Body of pancreas (tissue), 4 donors: ENCODE data around the gene ZNF415. TPM values are rescaled to one million over a fixed set of nuclear protein-coding genes. Genes with fewer than 3 reads are reported as not detected.
A peak's percentile ranks its signal among the peaks of the same experiment; 100 is the strongest.
"Not testable (repeated sequence)": the region's sequence is repeated elsewhere in the genome, so short reads cannot be mapped to it uniquely, and the experiment has no call there.

Experiments
- ATAC-seq: fragments of 150-250 bp; one replicate; pipeline ENCODE4 v1.9.1; 2016
- DNase-seq, 4 donors: peaks; one replicate each; pipeline ENCODE4 v3.0.0-alpha.2; 2019
- H3K27ac ChIP-seq, 4 donors: fragments of 200-600 bp; sonication (generic); 1 replicate in 3 of 4; 2 replicates in 1 of 4; pipeline versions ENCODE4 v1.5.1 to v1.6.1; 2016 to 2019; ENCODE audit warnings: mild to moderate bottlenecking in 1 of 4, mixed read lengths in 1 of 4, moderate library complexity in 1 of 4
- H3K27me3 ChIP-seq, 2 donors: fragments of 200-600 bp; sonication (generic); one replicate each; pipeline ENCODE4 v1.6.0; 2016; ENCODE audit warnings: mild to moderate bottlenecking in 1 of 2
- H3K36me3 ChIP-seq, 2 donors: fragments of 200-600 bp; sonication (generic); replicated peaks in 1 of 2; 2 replicates each; pipeline ENCODE4 v1.5.1; 2016; ENCODE audit warnings: low read depth in 2 of 2; ENCODE audit not compliant: insufficient read depth in 1 of 2
- H3K4me1 ChIP-seq: fragments of 200-600 bp; sonication (generic); one replicate; pipeline ENCODE4 v1.6.0; 2016
- H3K4me3 ChIP-seq, 2 donors: fragments of 200-600 bp; sonication (generic); 1 replicate in 1 of 2; 2 replicates in 1 of 2; pipeline ENCODE4 v1.5.1; 2016 to 2019
- H3K9me3 ChIP-seq, 3 donors: fragments of 200-600 bp; sonication (generic); 1 replicate in 2 of 3; 2 replicates in 1 of 3; pipeline ENCODE4 v1.5.1; 2016
- CTCF ChIP-seq, 7 experiments: fragments of 450-650 bp in 4 of 7; fragments of 200-600 bp in 3 of 7; sonication (generic) in 3 of 7; IDR thresholded peaks; one replicate each; pipeline ENCODE4 v1.5.1; 2016 to 2019; ENCODE audit warnings: antibody characterized with exemption in 7 of 7
- POLR2A ChIP-seq, 3 donors: fragments of 450-650 bp; IDR thresholded peaks; one replicate each; pipeline ENCODE4 v1.6.1; 2016; ENCODE audit warnings: antibody characterized with exemption in 3 of 3, mild to moderate bottlenecking in 2 of 3
- WGBS, 2 donors: methylation state at CpG; one replicate each; pipeline ENCODE4 v1.1.5; 2017; 5-methylcytosine and 5-hydroxymethylcytosine counted together
- intact Hi-C: fragments of 100-400 bp; cut with DNase I; formaldehyde crosslinking; loops from one replicate; pipeline ENCODE4 v1.15.1; 2023
- total RNA-seq, 2 donors: library from RNA; depleted of rRNA; stranded (reverse); fragments of >200 nt; gene quantifications; one replicate each; pipeline ENCODE4 v1.1.0, GENCODE V29; 2016

The ZNF415 gene
- total RNA-seq, 2 donors from 2014 or later: 3.9 to 6.9 TPM

DNA sequence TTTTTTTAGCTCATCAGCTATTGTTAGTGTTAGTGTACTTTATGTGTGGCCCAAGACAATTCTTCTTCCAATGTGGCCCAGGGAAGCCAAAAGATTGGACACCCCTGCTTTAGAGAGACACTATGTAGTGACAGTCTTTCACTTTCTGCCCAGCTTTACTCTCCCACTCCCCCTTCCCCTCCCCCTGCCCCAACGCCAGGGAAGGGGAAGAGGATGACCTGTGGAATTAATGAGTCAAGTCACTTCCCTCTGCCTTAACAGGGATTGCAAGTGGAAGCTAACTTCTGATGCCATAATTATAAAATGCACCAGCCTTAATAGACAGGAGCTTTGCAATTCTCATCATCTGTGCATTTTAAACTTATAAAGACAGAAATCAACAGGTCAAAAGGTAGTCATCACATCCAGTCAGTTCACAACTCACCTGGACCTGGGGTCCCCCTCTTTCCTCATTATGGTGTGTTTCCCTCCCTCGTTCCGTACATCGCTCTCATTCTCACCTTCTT lies 1.6 kb downstream of the ZNF415 start:
- Histone ChIP-seq H3K4me1 (peaks cover 9% of the 10 kb centered on the region), H3K27ac (no peak overlapping the region), H3K4me3 (no peak overlapping the region), H3K36me3 (no peaks in the 10 kb centered on the region), H3K9me3 (no peaks in the 10 kb centered on the region), H3K27me3 (no peaks in the 10 kb centered on the region)
- DNase-seq: no peak
- intact Hi-C loops: no loop called here
- no peak for ATAC-seq
- TF ChIP-seq CTCF (IDR thresholded peaks at IDR 0.05) (no peak), POLR2A (IDR thresholded peaks at IDR 0.05) (no peak)
- WGBS, 2 donors: 92 to 96% methylated on average over 4 of the region's 4 CpGs

DNA sequence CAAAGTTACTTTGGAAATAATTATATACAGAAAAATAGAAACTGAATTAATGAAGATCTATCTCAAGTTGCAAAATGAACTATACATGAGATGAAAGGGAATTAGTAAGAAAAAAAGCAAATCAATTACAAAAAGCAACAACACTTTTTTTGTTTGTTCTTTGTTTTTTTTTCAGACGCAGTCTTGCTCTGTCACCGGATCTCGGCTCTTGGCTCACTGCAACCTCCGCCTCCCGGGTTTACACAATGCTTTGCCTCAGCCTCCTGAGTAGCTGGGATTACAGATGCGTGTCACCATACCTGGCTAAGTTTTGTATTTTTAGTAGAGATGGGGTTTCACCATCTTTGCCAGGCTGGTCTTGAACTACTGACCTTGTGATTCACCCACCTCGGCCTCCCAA lies 2.2 kb downstream of the ZNF415 start:
- Histone ChIP-seq H3K4me1 (peaks cover 9% of the 10 kb centered on the region), H3K9me3 (no peaks in the 10 kb centered on the region), H3K27me3 (no peaks in the 10 kb centered on the region), H3K27ac (no peak overlapping the region), H3K4me3 (no peak overlapping the region), H3K36me3 (no peaks in the 10 kb centered on the region)
- 72 to 79% methylated on average over 7 of the region's 7 CpGs for WGBS, 2 donors
- DNase-seq (peak in 1 of 4 donors; percentile 13), ATAC-seq (no peak)
- intact Hi-C loops: no loop called here
- no peak for TF ChIP-seq POLR2A (IDR thresholded peaks at IDR 0.05)
- TF ChIP-seq CTCF (IDR thresholded peaks at IDR 0.05): no peak

DNA sequence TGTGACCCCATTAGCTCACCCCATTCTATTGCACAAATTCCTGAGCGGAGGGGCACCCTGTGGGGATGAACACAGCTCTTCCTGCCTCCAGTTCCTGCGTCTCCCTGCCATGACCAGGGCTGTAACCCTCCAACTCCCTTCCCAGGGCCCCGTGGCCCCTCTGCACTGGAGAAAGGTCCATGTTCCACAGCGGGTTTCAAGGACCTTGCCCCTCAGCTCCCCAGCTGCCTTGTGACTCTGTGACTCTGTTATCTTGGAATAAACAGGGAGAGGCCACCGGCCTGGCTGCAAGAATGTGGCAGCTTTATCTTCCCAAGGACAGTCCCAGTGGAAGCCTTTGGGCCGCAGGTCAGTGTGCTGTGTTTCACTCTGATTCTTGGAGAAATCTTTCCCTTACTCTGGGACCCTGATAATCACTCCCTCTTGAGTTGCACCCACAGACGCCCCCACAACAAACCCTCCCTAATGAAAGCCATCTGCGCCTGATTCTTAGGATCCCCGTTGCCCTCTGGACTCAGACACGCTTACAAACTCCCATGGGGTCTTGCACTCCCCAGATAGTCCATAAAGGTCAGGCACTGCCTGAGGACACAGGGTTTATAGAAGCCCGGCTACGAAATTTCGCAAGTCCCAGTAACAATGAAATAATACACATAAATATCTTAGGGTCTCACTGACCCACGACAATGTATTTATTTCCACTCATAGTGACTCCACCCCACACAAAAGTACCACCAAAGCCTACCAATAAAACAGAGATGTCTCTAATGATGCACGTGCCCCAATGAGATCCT lies 5.8 kb downstream of the ZNF415 start:
- ATAC-seq, H3K27me3 ChIP-seq, DNase-seq, H3K4me3 ChIP-seq, H3K27ac ChIP-seq, H3K4me1 ChIP-seq, intact Hi-C loops, H3K9me3 ChIP-seq, H3K36me3 ChIP-seq: not testable (repeated sequence)
- WGBS, 2 donors: 71 to 73% methylated on average over 7 to 8 of the region's 15 CpGs

DNA sequence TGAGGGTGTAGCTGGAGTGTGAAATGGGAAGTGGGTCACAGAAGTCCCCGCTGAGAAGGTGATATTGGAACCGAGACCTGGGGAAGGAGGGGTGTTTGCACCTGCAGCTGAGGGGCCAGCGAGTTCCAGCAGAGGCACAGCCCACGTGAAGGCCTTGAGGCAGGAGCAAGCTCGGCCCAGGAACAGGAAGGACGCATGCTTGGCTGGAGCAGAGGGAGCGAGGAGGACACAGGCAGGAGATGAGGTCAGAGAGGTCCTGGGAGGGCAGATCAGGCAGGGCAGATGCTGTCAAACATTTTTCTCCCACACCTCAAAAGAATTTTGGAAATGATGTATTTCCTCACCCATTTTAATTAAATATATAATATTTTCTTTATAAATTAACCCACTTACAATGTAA lies 9.3 kb downstream of the ZNF415 start:
- intact Hi-C loops: no loop called here
- no peak for ATAC-seq
- WGBS, 2 donors: 77 to 93% methylated on average over 7 of the region's 7 CpGs
- H3K9me3 ChIP-seq: no peaks in the 10 kb centered on the region
- no peak for DNase-seq
- H3K27me3 ChIP-seq: no peaks in the 10 kb centered on the region
- H3K36me3 ChIP-seq: no peaks in the 10 kb centered on the region
- no peak for TF ChIP-seq CTCF (IDR thresholded peaks at IDR 0.05)
- TF ChIP-seq POLR2A (IDR thresholded peaks at IDR 0.05): no peak
- H3K4me1 ChIP-seq: no peaks in the 10 kb centered on the region
- no peak overlapping the region for H3K4me3 ChIP-seq
- no peak overlapping the region for H3K27ac ChIP-seq

DNA sequence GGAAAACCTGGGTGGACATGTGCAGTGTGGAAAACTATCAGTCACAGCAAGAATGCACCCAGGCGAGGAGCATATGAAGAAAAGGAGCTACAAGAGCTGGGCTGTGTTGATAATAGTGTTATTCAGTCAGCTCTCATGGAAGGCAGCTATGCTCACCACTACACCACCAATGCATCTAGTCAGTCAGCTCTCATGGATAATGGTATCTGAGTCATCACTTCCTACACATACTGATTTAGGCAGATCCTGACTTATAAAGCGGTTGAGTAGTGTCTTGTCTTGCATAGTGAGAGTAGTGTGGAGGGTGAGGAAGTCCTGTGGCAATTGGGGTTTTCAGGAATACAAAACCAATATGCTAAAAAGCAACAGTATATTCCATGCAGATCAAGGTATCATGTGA lies 20.4 kb downstream of the ZNF415 start:
- no peak for TF ChIP-seq CTCF (IDR thresholded peaks at IDR 0.05)
- no peak for TF ChIP-seq POLR2A (IDR thresholded peaks at IDR 0.05)
- H3K4me3 ChIP-seq: no peak overlapping the region
- ATAC-seq (no peak), DNase-seq (no peak)
- no peaks in the 10 kb centered on the region for H3K27me3 ChIP-seq
- 97 to 100% methylated on average over 2 of the region's 2 CpGs for WGBS, 2 donors
- no peak overlapping the region for H3K27ac ChIP-seq
- intact Hi-C loops: no loop called here
- no peaks in the 10 kb centered on the region for H3K9me3 ChIP-seq
- no peaks in the 10 kb centered on the region for H3K4me1 ChIP-seq
- peaks cover 0 to 6% of the 10 kb centered on the region in 2 donors for H3K36me3 ChIP-seq
